ENCODE results near the gene INTS11.
A peak's percentile ranks its signal among the peaks of the same experiment; 100 is the strongest.

Gene INTS11

GRCh38 chr1:1357871-1358432 is 33.5 kb upstream of the INTS11 start:
- DNase-seq, result no peak

DNA sequence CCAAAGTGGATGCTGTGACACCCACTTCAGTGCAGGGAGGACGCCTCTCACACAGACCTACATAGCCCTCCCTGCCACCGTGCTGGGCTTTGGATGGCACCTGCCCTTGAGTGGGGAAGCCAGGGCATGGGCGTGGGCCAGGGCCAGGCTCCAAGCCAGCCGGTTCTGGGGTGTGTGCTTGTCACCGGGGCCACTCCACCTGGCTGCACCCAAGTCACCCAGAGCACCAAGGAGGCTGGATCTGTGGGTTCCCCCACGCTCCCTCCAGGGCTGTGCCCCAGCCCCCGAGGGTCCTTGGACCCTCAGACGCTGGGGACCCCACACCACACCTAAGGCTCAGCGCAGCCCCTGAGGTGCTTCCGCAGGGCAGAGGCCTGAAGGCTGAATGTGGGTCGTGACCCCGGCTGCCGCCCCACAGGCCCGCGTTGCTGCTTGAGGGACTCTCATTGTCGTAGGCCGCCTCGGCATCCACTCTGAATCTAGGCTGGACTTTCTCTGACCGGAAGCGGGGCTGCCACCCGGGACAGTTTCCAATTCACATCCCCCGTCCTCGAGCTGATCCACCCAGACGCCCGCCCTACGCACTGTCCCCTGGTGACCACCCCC is 32.4 kb upstream of the INTS11 start:
- no peak for DNase-seq

DNA sequence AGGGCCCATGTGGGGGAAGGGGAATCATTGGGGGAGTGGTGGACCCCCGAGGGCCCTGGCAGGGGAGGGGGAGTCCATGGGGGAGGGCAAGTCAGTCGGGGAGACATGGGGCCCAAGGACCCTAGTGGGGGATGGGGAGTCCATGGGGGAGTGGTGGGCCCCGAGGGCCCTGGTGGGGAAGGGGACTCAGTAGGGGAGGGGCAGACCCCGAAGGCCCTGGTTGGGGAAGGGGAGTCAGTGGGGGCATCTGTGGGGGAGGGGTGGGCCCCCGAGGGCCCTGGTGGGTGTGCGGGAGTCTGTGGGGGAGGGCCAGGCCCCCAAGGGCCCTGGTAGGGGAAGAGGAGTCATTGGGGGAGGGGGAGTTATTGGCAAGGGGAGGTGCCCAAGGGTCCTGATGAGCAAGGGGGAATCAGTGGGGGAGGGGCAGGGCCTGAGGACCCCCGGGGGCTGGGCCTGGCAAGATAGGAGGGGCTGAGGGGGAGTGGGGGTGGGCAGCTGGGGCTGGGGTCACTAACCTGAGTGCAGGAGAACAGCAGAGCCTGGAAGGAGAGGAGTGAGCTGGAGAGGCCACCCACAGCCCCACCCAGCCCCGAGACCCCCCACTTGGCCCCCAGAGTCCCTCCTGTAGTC is 31.8 kb upstream of the INTS11 start:
- no peak for DNase-seq

GRCh38 chr1:1355416-1355815 is 31.0 kb upstream of the INTS11 start:
- no peak for DNase-seq

GRCh38 chr1:1354271-1355247 is 30.1 kb upstream of the INTS11 start:
- DNase-seq, result no peak

DNA sequence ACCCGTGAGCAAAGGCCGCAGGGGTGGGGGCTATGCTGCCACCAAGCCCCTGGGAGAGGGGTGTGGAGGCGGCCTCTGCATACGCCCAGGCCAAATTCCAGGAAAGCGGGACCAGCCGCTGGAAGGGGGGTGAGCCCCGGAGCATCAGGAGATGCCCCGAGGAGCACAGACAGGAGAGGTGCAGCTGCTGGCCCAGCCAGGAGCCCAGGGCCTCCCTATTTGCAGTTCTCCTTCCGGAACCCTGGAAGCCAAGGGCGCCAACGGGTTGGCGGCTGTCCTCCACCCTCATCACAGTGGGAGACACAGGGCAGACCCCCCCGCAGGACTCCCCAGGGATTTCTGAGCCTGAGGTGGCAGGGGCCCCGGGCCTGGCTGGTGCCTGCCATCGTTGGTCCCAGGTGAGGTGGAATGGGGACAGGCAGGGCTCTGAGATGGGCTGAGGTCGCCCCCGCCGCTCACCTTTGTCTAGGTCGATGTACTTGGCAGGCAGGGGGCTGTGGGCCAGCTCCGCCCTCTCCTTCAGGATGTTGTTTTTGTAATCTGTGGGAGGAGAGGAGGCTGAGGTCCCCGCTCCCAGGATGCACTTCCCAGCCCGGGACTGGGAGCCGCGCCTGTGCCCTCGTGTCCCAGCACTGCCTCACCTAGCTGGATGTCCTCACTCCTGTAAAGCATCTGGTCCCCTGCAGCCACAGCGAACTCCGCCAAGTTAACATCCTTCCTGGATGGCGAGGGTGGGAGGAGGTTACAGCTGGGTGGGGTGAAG is 29.1 kb upstream of the INTS11 start:
- DNase-seq, result no peak

DNA sequence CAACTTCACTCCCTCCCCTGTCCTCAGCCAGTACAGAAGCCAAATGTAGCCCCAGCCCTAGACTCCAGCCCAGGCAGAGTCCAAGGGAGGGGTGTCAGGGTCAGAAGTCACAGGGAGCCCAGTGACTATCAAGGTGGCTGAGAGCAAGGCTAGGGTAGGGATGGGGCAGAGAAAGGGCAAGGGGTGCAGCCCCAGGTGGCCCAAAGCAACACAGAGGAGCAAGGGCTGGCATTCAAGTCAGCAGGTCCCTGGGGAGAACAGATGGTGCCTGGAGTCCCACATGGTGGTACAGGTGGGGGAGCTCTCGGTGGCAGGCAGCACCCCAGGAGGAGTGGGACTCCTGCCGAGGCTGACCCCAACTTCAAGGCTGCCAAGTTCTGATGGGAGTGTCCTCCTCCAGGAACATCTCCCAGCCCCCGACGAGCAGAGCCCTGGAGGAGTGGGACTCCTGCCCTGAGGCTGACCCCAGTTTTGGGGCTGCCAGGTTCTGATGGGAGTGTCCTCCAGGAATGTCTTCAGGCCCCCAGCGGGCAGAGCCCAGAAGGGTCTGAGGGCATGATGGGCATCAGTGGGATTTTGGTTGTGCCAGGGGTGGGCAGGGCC is 28.4 kb upstream of the INTS11 start:
- no peak for DNase-seq

DNA sequence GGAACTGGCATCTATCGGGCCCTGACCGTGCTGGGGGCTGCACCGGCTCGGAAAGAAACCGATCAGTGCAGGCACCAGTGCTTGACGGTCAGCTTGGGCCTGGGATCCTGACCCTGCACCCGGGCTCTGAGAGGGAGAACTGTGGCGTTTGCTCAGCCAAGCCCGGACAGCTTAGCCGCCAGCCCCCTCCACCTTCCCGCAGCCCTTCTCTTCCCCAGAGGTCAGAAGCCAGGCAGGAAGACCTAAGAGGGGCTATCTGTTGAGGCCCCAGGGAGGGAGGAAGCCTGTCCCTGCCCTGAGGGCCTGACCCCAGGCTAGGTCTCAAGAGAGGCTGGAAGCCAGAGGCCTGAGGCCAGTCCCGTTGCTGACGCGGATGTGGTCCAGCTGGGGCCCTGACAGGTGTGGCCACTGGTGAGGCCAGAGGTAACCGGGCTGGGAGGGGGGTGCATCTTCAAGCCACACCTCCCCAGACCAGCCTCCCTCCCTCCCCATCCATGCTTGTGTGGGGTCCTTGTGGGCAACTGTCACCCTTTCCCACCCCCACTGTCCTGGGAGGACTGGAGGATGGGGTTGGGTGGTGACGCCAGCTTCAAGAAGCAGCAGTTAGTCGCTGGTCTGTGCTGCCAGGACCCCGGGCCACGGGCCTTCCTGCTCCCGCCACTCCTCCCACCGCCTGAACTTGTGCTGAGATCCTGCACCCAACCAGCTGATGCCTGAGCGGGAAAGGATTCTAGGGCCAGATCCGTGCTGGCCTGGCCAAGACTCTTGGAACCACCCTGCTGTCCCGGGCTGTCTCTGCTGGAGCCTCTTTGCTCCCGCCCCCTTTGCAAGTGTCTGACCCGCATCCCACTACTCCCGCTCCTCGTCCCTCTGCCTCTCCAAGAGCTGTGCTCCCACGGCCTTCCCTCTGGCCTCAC is 27.3 kb upstream of the INTS11 start:
- no peak for DNase-seq

GRCh38 chr1:1349256-1350012 is 25.0 kb upstream of the INTS11 start, which contains the start of gene DVL1:
DVL1 (minus strand) TSS chr1:1349418; CDS start chr1:1349065, 353 bp downstream.
- DNase-seq, result peak; percentile 1

GRCh38 chr1:1348420-1349255 is 24.2 kb upstream of the INTS11 start:
- peak; percentile 0 for DNase-seq

GRCh38 chr1:1347663-1348419 is 23.4 kb upstream of the INTS11 start:
- no peak for DNase-seq

DNA sequence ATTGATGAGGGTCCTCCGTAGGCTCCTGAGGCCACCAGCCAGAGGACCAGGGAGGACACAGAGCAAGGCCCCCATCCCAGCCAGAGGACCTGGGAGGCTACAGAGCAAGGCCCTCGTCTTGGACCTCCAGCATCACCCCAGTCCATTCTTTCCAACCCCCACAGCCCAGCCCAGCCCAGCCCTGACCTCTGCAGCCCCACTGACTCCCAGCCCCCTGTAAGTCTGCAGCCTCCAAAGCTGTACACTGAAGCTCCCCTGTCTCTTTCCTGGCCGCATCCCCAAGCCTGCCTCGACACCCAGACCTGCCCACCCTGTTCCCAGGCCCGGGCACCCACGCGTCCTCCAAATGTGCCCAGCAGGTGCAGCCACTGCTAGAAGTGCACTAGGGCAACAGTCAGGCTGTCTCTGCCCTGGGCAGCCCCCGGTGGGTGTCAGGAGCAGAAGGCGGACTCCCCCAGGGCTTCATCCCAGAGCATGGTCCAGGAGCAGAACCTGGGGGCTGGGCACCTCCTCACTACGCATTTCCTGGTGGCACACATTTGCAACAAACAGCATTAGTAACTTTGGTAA is 22.7 kb upstream of the INTS11 start:
- DNase-seq, result no peak

DNA sequence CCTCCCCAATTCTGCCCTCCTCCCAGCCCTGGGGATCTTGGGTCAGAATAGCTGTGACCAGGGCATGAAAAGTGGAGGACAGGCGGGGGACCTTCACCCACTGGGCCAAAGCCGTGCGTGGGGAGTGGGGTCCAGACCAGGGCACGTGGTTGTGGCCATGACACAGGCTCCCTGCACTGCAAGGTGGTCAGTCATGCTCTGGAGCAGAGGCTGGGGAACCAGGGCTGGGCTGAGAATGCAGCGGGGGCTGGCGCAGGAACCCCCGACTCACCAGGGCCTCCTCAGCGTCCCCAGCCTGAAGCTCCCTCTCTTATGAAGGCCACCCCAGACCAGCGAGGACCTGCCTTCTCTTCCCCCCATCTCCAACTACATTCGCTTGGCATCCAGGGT is 22.0 kb upstream of the INTS11 start:
- no peak for DNase-seq

DNA sequence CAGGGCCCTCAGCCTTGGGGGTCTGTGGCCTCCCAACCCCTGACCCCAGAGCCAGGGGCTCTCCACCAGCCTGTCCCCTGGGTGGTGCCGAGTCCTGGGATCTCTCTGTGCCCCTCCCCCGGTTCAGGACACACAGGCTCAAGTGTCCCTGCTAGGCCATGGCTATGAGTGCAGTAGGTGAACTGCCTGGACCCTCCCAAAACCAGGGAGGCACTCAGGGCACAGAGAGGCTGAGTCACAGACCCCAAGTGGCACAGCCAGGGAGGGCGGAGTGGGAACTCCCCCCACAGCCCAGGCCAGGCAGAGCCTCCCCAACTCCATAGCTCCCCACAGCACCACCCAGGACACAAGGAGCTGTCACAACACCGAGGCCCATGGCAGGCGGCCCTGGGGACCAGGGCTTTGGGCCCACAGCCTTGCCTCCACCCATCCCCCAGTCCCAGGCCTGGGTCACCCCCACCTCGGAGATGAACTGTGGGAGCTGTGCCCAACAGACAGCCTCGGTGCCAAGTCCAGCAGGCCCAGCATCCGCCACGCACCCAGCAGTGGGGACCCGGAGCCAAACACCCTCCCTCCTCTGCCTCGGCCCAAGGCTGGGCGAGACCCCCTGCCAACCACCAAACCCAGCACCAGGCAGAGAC is 21.5 kb upstream of the INTS11 start:
- no peak for DNase-seq

GRCh38 chr1:1345384-1345783 is 20.9 kb upstream of the INTS11 start:
- DNase-seq, result no peak

- DNase-seq, result no peak
Measured at GRCh38 chr1:1344655-1345361, 20.3 kb upstream of the INTS11 start.
